Hepatocyte (in vitro differentiated cells): ENCODE data around the gene MADD.

Experiments
- EZH2 ChIP-seq: fragments of 200-600 bp; sonication (generic); IDR thresholded peaks from 2 replicates; pipeline ENCODE4 v1.6.1; 2016; ENCODE audit warnings: antibody characterized with exemption, mild to moderate bottlenecking, borderline replicate concordance
- EZH2phosphoT487 ChIP-seq: fragments of 200-600 bp; sonication (generic); IDR thresholded peaks from one replicate; pipeline ENCODE4 v1.6.1; 2018; ENCODE audit warnings: antibody characterized with exemption, mild to moderate bottlenecking, low read depth, moderate library complexity; ENCODE audit not compliant: unreplicated experiment, severe bottlenecking
- TF ChIP-seq, protein P1 (sequence below): fragments of 200-600 bp; sonication (generic); IDR thresholded peaks from 2 replicates; pipeline ENCODE4 v1.5.1; 2016; ENCODE audit warnings: antibody characterized with exemption, mild to moderate bottlenecking; ENCODE audit not compliant: poor library complexity

DNA sequence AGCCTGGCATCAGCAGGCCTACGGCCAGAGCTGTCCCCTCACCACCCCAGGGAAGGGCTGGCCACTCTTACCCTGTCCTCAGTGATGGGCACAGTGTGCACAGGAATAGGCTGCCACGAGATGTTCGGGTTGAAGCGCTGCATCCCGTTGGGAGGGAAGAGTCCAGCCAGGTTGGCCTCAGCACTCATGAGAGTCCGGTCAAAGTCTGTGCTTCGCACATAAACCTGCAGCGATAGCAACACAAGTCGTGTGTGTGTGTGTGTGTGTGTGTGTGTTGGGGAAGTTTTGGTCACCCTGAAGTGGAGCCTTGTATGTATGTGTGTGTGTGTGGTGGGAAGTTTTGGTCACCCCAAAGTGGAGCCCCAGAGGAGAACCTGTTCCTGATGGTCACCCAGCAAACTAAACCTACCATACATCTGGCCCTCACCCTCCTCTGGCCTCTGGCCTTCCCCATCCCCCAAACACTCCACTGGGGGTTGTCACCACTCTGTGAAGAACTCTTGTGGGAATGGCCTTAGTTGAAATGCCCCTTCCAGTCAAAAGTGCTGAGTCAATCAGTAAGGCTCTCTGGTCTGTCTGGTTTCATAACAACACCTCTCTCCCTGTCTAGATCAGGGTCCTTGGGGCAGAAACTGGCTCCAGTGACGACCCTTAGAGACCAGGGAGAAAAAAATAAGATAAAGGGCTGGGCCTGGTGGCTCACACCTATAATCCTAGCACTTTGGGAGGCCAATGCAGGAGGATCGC, 24.1 kb upstream of the MADD start:
- TF ChIP-seq, protein P1, sequence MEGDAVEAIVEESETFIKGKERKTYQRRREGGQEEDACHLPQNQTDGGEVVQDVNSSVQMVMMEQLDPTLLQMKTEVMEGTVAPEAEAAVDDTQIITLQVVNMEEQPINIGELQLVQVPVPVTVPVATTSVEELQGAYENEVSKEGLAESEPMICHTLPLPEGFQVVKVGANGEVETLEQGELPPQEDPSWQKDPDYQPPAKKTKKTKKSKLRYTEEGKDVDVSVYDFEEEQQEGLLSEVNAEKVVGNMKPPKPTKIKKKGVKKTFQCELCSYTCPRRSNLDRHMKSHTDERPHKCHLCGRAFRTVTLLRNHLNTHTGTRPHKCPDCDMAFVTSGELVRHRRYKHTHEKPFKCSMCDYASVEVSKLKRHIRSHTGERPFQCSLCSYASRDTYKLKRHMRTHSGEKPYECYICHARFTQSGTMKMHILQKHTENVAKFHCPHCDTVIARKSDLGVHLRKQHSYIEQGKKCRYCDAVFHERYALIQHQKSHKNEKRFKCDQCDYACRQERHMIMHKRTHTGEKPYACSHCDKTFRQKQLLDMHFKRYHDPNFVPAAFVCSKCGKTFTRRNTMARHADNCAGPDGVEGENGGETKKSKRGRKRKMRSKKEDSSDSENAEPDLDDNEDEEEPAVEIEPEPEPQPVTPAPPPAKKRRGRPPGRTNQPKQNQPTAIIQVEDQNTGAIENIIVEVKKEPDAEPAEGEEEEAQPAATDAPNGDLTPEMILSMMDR, result no peak
- TF ChIP-seq EZH2 (no peak), EZH2phosphoT487 (no peak)
